Measurements from ENCODE around the gene REEP1. TPM values are rescaled to one million over a fixed set of nuclear protein-coding genes. Genes with fewer than 3 reads are reported as not detected.

Gene REEP1
- polyA plus RNA-seq, 1 donor (not counting 4 experiments of a cell fraction or from before 2014, with no cell fraction given) = 0.30 TPM

DNA sequence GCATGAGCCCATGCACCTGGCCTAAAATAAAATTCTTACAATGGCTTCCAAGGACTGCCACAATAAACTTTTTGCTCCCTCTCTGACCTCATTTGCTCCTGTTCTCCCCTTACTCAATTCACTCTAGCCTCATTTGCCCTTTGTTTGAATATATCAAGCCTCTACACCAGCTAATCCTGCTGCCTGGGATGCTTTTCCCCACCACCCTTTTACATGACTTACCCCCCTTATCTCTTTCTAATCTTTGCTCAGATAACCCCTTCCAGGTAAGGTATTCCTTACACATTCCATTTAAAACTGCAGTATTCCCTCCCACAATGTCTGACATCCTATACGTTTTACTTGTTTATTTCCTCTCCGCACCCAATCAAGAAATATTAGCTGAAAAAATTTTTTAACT lies 164.8 kb downstream of the REEP1 start:
- Histone ChIP-seq H3K9me3 (ENCODE audit: control insufficient read depth, low read depth, low read length) (no peaks in the 10 kb centered on the region), H3K4me3 (ENCODE audit: control insufficient read depth in 2 of 3, extremely low read depth in 1 of 3, insufficient read depth in 2 of 3, low read depth in 1 of 3, low read length in 3 of 3) (no peak overlapping the region), H3K9me1 (ENCODE audit: control insufficient read depth, extremely low read depth, insufficient read depth, low read length) (no peaks in the 10 kb centered on the region), H3K79me2 (ENCODE audit: control insufficient read depth, insufficient read depth, low read length) (peaks cover 11% of the 10 kb centered on the region), H4K20me1 (ENCODE audit: control insufficient read depth, extremely low read depth, insufficient read depth, low read length) (no peaks in the 10 kb centered on the region), H3K4me2 (ENCODE audit: control insufficient read depth, extremely low read depth, insufficient read depth, low read depth, low read length) (no peak overlapping the region), H3K9ac (ENCODE audit: control insufficient read depth, extremely low read depth, insufficient read depth, low read length) (no peak overlapping the region), H3K4me1 (ENCODE audit: control insufficient read depth, extremely low read depth, insufficient read depth, low read length) (no peaks in the 10 kb centered on the region), H3K27ac (ENCODE audit: control insufficient read depth, insufficient read depth, low read length) (no peak overlapping the region), H3K36me3 (ENCODE audit: control insufficient read depth in 2 of 2, extremely low read depth in 1 of 2, insufficient read depth in 2 of 2, low read length in 2 of 2) (peaks cover 12 to 13% of the 10 kb centered on the region in 2 experiments), H3K27me3 (ENCODE audit: control insufficient read depth, extremely low read depth, insufficient read depth, low read length) (no peaks in the 10 kb centered on the region), H2AFZ (ENCODE audit: control insufficient read depth, low read length) (no peak overlapping the region)
- no peak for FAIRE-seq
- no peak for DNase-seq (ENCODE audit: low read depth, low spot score)
- dilution Hi-C loops (cut with MboI; ENCODE audit: extremely low pct_ligation_motif_present, low sequenced_read_pairs) = no loop called here
- TF ChIP-seq, protein P1, sequence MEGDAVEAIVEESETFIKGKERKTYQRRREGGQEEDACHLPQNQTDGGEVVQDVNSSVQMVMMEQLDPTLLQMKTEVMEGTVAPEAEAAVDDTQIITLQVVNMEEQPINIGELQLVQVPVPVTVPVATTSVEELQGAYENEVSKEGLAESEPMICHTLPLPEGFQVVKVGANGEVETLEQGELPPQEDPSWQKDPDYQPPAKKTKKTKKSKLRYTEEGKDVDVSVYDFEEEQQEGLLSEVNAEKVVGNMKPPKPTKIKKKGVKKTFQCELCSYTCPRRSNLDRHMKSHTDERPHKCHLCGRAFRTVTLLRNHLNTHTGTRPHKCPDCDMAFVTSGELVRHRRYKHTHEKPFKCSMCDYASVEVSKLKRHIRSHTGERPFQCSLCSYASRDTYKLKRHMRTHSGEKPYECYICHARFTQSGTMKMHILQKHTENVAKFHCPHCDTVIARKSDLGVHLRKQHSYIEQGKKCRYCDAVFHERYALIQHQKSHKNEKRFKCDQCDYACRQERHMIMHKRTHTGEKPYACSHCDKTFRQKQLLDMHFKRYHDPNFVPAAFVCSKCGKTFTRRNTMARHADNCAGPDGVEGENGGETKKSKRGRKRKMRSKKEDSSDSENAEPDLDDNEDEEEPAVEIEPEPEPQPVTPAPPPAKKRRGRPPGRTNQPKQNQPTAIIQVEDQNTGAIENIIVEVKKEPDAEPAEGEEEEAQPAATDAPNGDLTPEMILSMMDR (optimal IDR thresholded peaks at IDR 0.05 in 1 of 3, IDR thresholded peaks at IDR 0.05 in 1 of 3, conservative IDR thresholded peaks at IDR 0.05 in 1 of 3; ENCODE audit: extremely low read depth in 1 of 3, insufficient read depth in 2 of 3, low read length in 3 of 3) = no peak
- no peak for TF ChIP-seq EZH2 (IDR thresholded peaks at IDR 0.05; ENCODE audit: low read length)

DNA sequence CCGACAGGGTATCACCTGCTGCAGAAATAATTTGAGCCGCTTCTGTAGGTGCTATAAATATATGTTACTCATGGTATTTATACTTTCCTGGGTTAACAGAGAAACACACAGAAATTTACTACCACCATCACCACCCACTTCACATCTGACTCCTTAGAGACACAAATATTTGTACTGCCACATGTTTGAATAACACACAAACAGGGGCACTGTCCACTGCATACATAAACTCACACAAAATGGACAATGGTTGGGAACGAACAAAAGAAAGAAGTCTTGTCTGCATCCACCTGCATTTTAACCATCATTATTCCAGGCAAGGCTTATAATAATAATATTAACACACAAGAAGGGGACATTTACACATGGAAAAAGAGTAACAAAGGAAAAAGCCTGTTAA lies 166.1 kb downstream of the REEP1 start:
- H3K36me3 ChIP-seq (ENCODE audit: control insufficient read depth in 2 of 2, extremely low read depth in 1 of 2, insufficient read depth in 2 of 2, low read length in 2 of 2) = peaks cover 11 to 13% of the 10 kb centered on the region in 2 experiments
- FAIRE-seq = no peak

More for the DNA sequence above, 166.1 kb downstream of the REEP1 start:
- Histone ChIP-seq H2AFZ (ENCODE audit: control insufficient read depth, low read length) (no peak overlapping the region), H3K9me3 (ENCODE audit: control insufficient read depth, low read depth, low read length) (no peaks in the 10 kb centered on the region), H3K9ac (ENCODE audit: control insufficient read depth, extremely low read depth, insufficient read depth, low read length) (no peak overlapping the region), H3K27me3 (ENCODE audit: control insufficient read depth, extremely low read depth, insufficient read depth, low read length) (no peaks in the 10 kb centered on the region), H3K4me2 (ENCODE audit: control insufficient read depth, extremely low read depth, insufficient read depth, low read depth, low read length) (no peak overlapping the region), H3K79me2 (ENCODE audit: control insufficient read depth, insufficient read depth, low read length) (peaks cover 5% of the 10 kb centered on the region), H3K27ac (ENCODE audit: control insufficient read depth, insufficient read depth, low read length) (no peak overlapping the region), H3K4me1 (ENCODE audit: control insufficient read depth, extremely low read depth, insufficient read depth, low read length) (no peaks in the 10 kb centered on the region), H3K4me3 (ENCODE audit: control insufficient read depth in 2 of 3, extremely low read depth in 1 of 3, insufficient read depth in 2 of 3, low read depth in 1 of 3, low read length in 3 of 3) (no peak overlapping the region), H4K20me1 (ENCODE audit: control insufficient read depth, extremely low read depth, insufficient read depth, low read length) (no peaks in the 10 kb centered on the region), H3K9me1 (ENCODE audit: control insufficient read depth, extremely low read depth, insufficient read depth, low read length) (no peaks in the 10 kb centered on the region)
- TF ChIP-seq, protein P1 (optimal IDR thresholded peaks at IDR 0.05 in 1 of 3, IDR thresholded peaks at IDR 0.05 in 1 of 3, conservative IDR thresholded peaks at IDR 0.05 in 1 of 3; ENCODE audit: extremely low read depth in 1 of 3, insufficient read depth in 2 of 3, low read length in 3 of 3) = no peak
- no peak for TF ChIP-seq EZH2 (IDR thresholded peaks at IDR 0.05; ENCODE audit: low read length)
- no peak for DNase-seq (ENCODE audit: low read depth, low spot score)
- dilution Hi-C loops (cut with MboI; ENCODE audit: extremely low pct_ligation_motif_present, low sequenced_read_pairs) = no loop called here

Measured in keratinocyte (primary cell).